Measurements from ENCODE around the gene POLA2.

Gene POLA2

DNA sequence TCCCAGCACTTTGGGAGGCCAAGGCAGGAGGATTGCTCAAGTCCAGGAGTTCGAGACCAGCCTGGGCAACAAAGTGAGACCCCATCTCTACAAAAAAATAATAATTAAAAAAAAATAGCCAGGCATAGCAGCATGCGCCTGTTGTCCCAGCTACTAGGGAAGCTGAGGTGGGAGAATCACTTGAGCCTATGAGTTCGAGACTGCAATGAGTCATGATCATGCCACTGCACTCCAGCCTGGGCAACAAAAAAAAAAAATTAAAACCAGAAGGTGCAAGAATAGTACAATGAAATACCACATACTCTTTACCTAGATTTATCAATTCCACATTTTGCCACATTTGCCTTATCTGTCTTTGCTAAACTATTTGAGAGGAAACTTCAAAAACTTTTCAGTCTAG, 80.1 kb downstream of the POLA2 start:
- no peak for DNase-seq

Measured in femur (tissue), 1 donor.